ENCODE results near the gene AGT.

AGT gene

DNA sequence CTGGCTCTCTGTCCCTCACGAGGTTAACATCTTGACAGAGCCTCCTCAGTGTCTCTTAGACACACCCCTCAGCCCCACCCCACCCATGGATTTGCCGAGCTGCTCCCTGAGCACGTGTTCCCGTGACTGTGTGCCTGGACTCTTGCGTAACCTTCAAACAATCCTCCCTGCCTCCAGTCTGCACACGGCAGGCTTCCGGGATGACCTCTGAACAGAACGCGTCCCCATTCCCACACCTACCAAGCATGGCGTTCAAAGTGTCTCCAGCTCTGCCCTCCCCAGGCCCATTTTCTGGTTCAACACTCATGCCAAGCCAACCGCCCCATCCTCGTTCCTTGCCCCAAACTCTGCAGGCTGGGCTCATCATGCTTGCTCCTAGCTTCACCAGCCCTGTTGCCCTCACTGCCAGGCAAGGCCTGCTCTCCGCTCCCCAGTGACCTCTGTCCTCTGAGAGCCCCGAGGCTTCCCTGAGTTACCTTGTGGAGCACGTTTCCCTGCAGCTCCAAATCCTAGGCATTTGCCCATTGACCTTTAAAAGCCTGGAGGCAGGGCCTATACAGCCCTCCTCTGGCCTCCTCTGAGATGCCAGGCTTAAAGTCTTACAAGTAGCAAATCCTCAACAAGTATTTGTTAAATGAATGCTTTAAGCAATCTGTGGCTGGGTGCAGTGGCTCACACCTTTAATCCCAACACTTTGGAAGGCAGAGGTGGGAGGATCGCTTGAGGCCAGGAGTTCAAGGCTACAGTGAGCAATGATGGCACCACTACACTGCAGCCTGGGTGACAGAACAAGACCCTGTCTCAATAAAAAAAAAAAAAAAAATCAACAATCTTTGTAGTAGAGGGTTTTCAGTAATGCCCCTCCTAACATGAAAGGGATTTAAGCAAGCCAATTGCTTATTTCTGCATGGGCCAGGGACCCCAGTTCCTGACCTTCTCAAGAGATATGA lies 5.0 kb downstream of the AGT start:
- ChIA-PET POLR2A (no interaction called here), CTCF (no interaction called here)
- no peak for DNase-seq (ENCODE audit: extremely low spot score)
- TF ChIP-seq, protein P1, sequence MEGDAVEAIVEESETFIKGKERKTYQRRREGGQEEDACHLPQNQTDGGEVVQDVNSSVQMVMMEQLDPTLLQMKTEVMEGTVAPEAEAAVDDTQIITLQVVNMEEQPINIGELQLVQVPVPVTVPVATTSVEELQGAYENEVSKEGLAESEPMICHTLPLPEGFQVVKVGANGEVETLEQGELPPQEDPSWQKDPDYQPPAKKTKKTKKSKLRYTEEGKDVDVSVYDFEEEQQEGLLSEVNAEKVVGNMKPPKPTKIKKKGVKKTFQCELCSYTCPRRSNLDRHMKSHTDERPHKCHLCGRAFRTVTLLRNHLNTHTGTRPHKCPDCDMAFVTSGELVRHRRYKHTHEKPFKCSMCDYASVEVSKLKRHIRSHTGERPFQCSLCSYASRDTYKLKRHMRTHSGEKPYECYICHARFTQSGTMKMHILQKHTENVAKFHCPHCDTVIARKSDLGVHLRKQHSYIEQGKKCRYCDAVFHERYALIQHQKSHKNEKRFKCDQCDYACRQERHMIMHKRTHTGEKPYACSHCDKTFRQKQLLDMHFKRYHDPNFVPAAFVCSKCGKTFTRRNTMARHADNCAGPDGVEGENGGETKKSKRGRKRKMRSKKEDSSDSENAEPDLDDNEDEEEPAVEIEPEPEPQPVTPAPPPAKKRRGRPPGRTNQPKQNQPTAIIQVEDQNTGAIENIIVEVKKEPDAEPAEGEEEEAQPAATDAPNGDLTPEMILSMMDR (IDR thresholded peaks at IDR 0.05; ENCODE audit: control extremely low read depth, extremely low read depth, low read depth, missing control alignments), result no peak

DNA sequence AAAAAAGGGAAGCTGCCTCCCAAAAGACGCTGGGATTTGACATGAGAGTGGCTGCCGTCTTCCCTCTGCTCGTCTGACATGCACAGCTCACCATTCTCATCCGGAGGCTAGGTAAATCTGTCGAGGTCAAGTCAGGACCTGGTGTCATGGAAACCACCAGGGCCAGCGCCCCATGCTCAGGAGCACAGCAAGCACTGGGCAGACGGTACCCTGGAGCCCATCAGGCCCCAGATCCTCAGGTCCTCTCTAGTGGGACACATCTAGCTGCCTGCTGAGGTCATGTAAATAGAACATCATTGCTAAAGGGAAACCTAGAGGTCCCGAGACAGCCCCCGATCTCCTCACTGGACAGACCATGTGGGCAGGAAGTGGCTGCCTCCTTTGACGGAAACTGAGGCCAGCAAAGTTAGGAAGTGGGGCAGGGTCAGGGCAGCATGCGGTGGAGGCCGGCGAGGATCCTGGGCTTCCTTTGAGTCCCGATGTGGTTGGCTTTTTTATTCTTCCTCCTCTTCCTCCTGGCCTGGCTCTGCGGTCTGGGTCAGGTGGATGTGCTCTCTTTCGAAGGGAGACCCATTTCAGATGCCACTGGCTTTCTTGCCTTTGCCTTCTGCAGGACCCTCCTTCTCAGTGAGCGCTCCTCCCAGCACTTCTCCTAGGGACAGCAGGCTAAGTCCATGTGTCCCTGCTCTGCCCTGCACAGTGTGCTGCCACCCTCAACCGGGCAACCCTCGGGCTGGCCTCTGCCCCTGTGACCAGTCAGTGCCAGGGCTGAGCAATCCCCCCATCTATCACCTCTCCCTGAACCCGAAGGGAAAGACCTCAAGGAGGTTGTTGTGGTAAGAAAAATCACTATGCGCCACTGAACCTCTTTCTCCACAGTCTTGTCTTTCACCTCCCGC lies 5.9 kb downstream of the AGT start:
- POLR2A ChIA-PET, result no interaction called here
- CTCF ChIA-PET, result no interaction called here
- DNase-seq (ENCODE audit: extremely low spot score), result no peak
- TF ChIP-seq, protein P1 (IDR thresholded peaks at IDR 0.05; ENCODE audit: control extremely low read depth, extremely low read depth, low read depth, missing control alignments), result no peak

DNA sequence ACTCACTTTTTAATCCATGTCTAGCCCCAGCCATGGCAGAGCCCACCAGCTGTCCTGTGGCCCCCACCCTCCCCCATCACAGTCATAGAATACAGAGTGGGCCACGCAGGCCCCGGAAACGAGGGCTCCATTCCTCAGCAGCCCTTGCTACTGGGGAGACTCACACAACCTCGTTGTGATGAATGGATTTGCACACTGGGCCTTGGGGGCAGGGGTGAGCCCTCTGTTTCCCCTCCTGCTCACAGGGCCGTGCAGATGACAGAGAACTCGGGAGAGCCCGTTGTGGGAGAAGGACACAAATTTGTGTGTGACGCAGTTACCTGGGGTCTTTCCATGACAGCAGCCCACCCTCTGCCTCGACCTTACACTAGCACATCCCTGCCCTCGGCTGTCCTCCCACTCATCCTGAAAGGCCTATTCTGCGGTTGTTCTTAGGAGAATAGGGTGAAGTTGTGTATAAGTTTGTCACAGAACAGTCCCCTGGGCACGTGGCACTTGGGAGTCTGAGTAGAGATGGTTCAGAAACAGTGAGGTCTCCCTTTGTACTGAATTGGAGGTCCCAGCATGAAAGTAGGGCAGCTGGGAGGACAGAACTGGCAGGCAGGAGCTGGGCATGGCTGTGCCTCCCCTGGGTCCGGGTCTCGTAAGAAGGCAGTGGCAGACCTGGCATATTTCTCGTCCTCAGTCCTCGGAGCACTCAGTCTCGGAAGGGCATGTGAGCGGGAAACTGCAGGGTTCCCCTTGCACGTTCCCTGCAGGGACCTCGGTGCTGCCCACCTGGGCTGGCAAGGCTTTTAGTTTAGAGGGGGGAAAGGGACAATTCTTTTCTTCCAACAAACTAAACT lies 6.8 kb downstream of the AGT start:
- TF ChIP-seq, protein P1 (IDR thresholded peaks at IDR 0.05; ENCODE audit: control extremely low read depth, extremely low read depth, low read depth, missing control alignments), result no peak
- ChIA-PET CTCF (no interaction called here), POLR2A (no interaction called here)
- DNase-seq (ENCODE audit: extremely low spot score), result no peak

DNA sequence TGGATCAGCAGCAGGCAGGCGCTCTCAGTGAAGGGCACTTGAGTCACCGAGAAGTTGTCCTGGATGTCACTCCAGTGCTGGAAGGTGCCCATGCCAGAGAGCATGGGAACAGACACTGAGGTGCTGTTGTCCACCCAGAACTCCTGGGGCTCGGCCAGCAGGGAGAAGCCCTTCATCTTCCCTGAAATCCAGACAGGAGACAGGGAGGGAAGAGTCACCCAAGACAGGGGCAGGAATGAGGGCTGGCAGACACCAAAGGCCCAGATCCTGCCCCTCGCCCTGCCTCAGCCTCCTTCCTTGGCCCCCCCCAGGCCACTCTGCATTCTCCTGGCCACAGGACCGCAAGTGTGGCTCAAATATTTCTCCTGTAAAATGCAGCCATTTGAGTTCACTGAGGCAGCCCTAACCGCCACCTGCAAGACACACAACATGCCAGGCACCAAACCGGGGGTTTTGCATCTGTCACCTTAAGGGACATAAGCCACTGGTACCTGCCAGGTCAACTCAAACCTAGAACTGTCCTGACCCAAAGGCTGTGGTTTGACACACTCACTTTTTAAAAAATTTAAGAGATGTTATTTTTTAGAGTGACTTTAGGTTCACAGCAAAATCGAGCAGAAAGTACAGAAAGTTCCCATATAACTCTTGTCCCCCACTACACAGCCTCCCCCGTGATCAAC lies 7.8 kb downstream of the AGT start:
- ChIA-PET CTCF (no interaction called here), POLR2A (no interaction called here)
- DNase-seq (ENCODE audit: extremely low spot score), result no peak
- TF ChIP-seq, protein P1 (IDR thresholded peaks at IDR 0.05; ENCODE audit: control extremely low read depth, extremely low read depth, low read depth, missing control alignments), result no peak

DNA sequence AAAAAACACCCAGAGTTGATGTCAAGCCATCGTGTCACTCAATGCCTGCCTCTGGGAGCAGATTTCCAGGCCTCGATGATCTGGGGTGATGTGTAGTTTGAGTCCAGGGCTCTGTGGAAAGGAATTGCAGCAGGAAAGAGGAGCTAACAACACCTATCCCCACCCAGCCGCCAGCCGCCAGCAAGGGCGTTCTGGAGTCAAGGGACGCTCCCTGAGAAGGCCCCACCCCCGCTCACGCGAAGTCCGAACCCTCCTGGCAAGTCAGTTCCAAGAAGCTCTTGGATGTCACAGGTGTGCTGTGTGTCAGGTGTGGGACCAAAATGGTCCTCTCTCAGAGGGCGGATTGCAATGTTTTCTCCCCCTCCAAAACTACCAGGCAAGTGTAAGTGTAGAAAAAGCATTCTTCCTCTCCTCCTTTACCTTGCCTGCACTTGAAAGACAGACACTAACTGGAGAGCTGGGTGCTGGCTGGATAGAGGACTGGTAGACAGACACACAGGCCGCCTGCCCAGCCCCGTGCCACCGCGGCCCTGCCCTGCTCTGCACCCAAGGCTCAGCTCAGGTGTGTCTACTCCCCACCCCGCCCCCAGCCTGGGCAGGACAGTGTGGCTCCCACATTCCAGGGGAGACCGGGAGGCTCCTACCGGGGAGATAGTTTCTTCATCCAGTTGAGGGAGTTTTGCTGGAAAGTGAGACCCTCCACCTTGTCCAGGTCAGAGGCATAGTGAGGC lies 8.5 kb downstream of the AGT start:
- CTCF ChIA-PET, result no interaction called here
- POLR2A ChIA-PET, result no interaction called here
- DNase-seq (ENCODE audit: extremely low spot score), result no peak
- TF ChIP-seq, protein P1 (IDR thresholded peaks at IDR 0.05; ENCODE audit: control extremely low read depth, extremely low read depth, low read depth, missing control alignments), result no peak
